ENCODE measurements around the gene ZWILCH.
"Not testable (repeated sequence)": the region's sequence is repeated elsewhere in the genome, so short reads cannot be mapped to it uniquely, and the experiment has no call there.

The ZWILCH gene

GRCh38 chr15:66504563-66505429 lies at the start of gene ZWILCH, which contains the start of gene RPL4:
Gene ZWILCH, plus strand, starts transcription at chr15:66505326. Its CDS starts 13 bp downstream, at chr15:66505339.
Gene RPL4, minus strand, starts transcription at chr15:66504855. Its CDS starts 65 bp downstream, at chr15:66504790.
- peak; percentile 82 to 83 for DNase-seq

GRCh38 chr15:66456211-66456610 lies 48.9 kb upstream of the ZWILCH start:
- DNase-seq: no peak

- no peak for DNase-seq
These were observed 45.1 kb upstream of the ZWILCH start for GRCh38 chr15:66459818-66460615.

GRCh38 chr15:66461294-66461693 lies 43.8 kb upstream of the ZWILCH start:
- DNase-seq: not testable (repeated sequence)

- DNase-seq: no peak
These were observed 43.2 kb upstream of the ZWILCH start for GRCh38 chr15:66461917-66462316.

- no peak for DNase-seq
These were observed 42.5 kb upstream of the ZWILCH start for GRCh38 chr15:66462627-66463026.

- DNase-seq: peak; percentile 22
These were observed 39.8 kb upstream of the ZWILCH start for GRCh38 chr15:66465294-66465693.

- DNase-seq: not testable (repeated sequence)
These were observed 37.7 kb upstream of the ZWILCH start for GRCh38 chr15:66467162-66468040.

- DNase-seq: not testable (repeated sequence)
These were observed 34.3 kb upstream of the ZWILCH start for GRCh38 chr15:66470825-66471224.

- no peak for DNase-seq
These were observed 32.7 kb upstream of the ZWILCH start for GRCh38 chr15:66472176-66472999.

- DNase-seq: no peak
These were observed 31.0 kb upstream of the ZWILCH start for GRCh38 chr15:66474135-66474534.

GRCh38 chr15:66474963-66475362 lies 30.2 kb upstream of the ZWILCH start:
- DNase-seq: no peak

- DNase-seq: peak in 1 of 2 donors; percentile 43
These were observed 28.6 kb upstream of the ZWILCH start for GRCh38 chr15:66476535-66476934.

GRCh38 chr15:66477011-66477410 lies 28.1 kb upstream of the ZWILCH start:
- no peak for DNase-seq

- no peak for DNase-seq
These were observed 24.9 kb upstream of the ZWILCH start for GRCh38 chr15:66480267-66480666.

- no peak for DNase-seq
These were observed 23.8 kb upstream of the ZWILCH start for GRCh38 chr15:66481107-66481856.

- DNase-seq: no peak
These were observed 22.6 kb upstream of the ZWILCH start for GRCh38 chr15:66482539-66482938.

- DNase-seq: peak in 1 of 2 donors; percentile 42
These were observed 22.0 kb upstream of the ZWILCH start for GRCh38 chr15:66483131-66483566.

- DNase-seq: no peak
These were observed 20.5 kb upstream of the ZWILCH start for GRCh38 chr15:66484539-66485112.

GRCh38 chr15:66486887-66487286 lies 18.2 kb upstream of the ZWILCH start:
- no peak for DNase-seq
